H1 (cell line): ENCODE measurements around the gene TMEM14C.

Experiments used
- ASH2L ChIP-seq: fragments of 200-600, 300-600 bp; sonication (generic); IDR thresholded peaks from one replicate; pipeline ENCODE4 v1.7.1; 2017; ENCODE audit warnings: low read length
- CEBPB ChIP-seq: IDR thresholded peaks from 2 replicates; pipeline ENCODE4 v1.6.1; 2012; ENCODE audit warnings: low read depth, low read length
- CHD1 ChIP-seq: IDR thresholded peaks from 2 replicates; pipeline ENCODE4 v1.6.1; 2012; ENCODE audit warnings: low read depth, low read length, improper control_type of control experiment
- CHD7 ChIP-seq: fragments of 300-600 bp; sonication (generic); IDR thresholded peaks from 2 replicates; pipeline ENCODE4 v1.7.1; 2012; ENCODE audit warnings: low read length, moderate library complexity, mild to moderate bottlenecking, inconsistent platforms; ENCODE audit not compliant: insufficient replicate concordance
- CTCF ChIP-seq, 3 experiments: IDR thresholded peaks; 1 replicate in 2 of 3; 2 replicates in 1 of 3; pipeline versions ENCODE4 v1.5.1 to v1.6.1; 2011; ENCODE audit warnings: low read length in 3 of 3, mild to moderate bottlenecking in 3 of 3, inconsistent platforms in 2 of 3, low read depth in 1 of 3, moderate library complexity in 1 of 3; ENCODE audit not compliant: insufficient read depth in 1 of 3; ENCODE audit errors: control extremely low read depth in 1 of 3
- EP300 ChIP-seq, 2 experiments: IDR thresholded peaks; 1 replicate in 1 of 2; 2 replicates in 1 of 2; pipeline ENCODE4 v1.6.1; 2011 to 2012; ENCODE audit warnings: low read depth in 2 of 2, low read length in 2 of 2, mild to moderate bottlenecking in 2 of 2, borderline replicate concordance in 1 of 2, inconsistent platforms in 1 of 2, moderate library complexity in 1 of 2
- GTF2F1 ChIP-seq: IDR thresholded peaks from 2 replicates; pipeline ENCODE4 v1.6.1; 2012; ENCODE audit warnings: low read depth, low read length, improper control_type of control experiment, borderline replicate concordance
- PHF8 ChIP-seq: fragments of 200-600 bp; sonication (generic); conservative IDR thresholded peaks from 2 replicates; pipeline ENCODE4 v1.7.1; 2012; ENCODE audit warnings: low read depth, mild to moderate bottlenecking, inconsistent platforms, low read length, moderate library complexity
- RBBP5 ChIP-seq: IDR thresholded peaks from 2 replicates; pipeline ENCODE4 v1.7.1; 2012; ENCODE audit warnings: low read depth, mild to moderate bottlenecking, inconsistent platforms, low read length, moderate library complexity, borderline replicate concordance
- SRF ChIP-seq: IDR thresholded peaks from 2 replicates; pipeline ENCODE4 v1.6.1; 2011; ENCODE audit warnings: mild to moderate bottlenecking, low read depth, low read length, moderate library complexity
- SUZ12 ChIP-seq: fragments of 200-600 bp; sonication (generic); IDR thresholded peaks from 2 replicates; pipeline ENCODE4 v1.6.1; 2012; ENCODE audit warnings: mild to moderate bottlenecking, inconsistent platforms, low read length, moderate library complexity, mixed read lengths

- no peak for TF ChIP-seq CTCF (IDR thresholded peaks at IDR 0.05; ENCODE audit: control extremely low read depth in 1 of 3, insufficient read depth in 1 of 3, low read depth in 1 of 3, low read length in 3 of 3)
- TF ChIP-seq CHD1 = no peak
- no peak for TF ChIP-seq GTF2F1
- TF ChIP-seq SUZ12 = no peak
- TF ChIP-seq CEBPB = no peak
- TF ChIP-seq RBBP5 = no peak
- no peak for TF ChIP-seq SRF
- TF ChIP-seq ASH2L = no peak
- no peak for TF ChIP-seq EP300 (IDR thresholded peaks at IDR 0.05; ENCODE audit: borderline replicate concordance in 1 of 2, low read depth in 2 of 2, low read length in 2 of 2)
- TF ChIP-seq PHF8 = no peak
- TF ChIP-seq CHD7 = no peak
These were observed 860 bp upstream of the TMEM14C start for GRCh38 chr6:10721850-10722569.
